H1 (cell line): ENCODE results near the gene TYRO3. TPM values are rescaled to one million over a fixed set of nuclear protein-coding genes. Genes with fewer than 3 reads are reported as not detected.

ENCODE experiments used
- CHD2 ChIP-seq: IDR thresholded peaks from 2 replicates; pipeline ENCODE4 v1.6.1; 2012; ENCODE audit warnings: low read length, improper control_type of control experiment
- CHD7 ChIP-seq: fragments of 300-600 bp; sonication (generic); IDR thresholded peaks from 2 replicates; pipeline ENCODE4 v1.7.1; 2012; ENCODE audit warnings: low read length, moderate library complexity, mild to moderate bottlenecking, inconsistent platforms; ENCODE audit not compliant: insufficient replicate concordance
- HDAC6 ChIP-seq: IDR thresholded peaks from one replicate; pipeline ENCODE4 v1.7.1; 2012; ENCODE audit warnings: low read depth, mild to moderate bottlenecking, inconsistent platforms, low read length, moderate library complexity
- ZNF274 ChIP-seq: IDR thresholded peaks from 2 replicates; pipeline ENCODE4 v1.7.0; 2012; ENCODE audit warnings: low read length, borderline replicate concordance; ENCODE audit errors: extremely low read depth
- polyA plus RNA-seq, 7 experiments: library from polyadenylated mRNA; depleted of rRNA in 3 of 7; stranded (reverse) in 5 of 7; unstranded in 2 of 7; fragments of >200 nt in 5 of 7; fragments of 200-250 nt in 2 of 7; gene quantifications; 1 replicate in 5 of 7; 2 replicates in 1 of 7; 4 replicates in 1 of 7; pipeline versions ENCODE4 v1.2.1 to v1.2.3, GENCODE V29; 2011 to 2013; ENCODE audit warnings: missing spikeins in 2 of 7, mixed read lengths in 2 of 7
- total RNA-seq: library from RNA; stranded (reverse); fragmentation: NEBNext Ultra II Directional; extraction: Animal tissue kit (Norgen Biotek cat#: 25700); gene quantifications from 2 replicates; pipeline ENCODE4 v1.2.1, GENCODE V29; 2021

Gene TYRO3
- total and polyA plus RNA-seq, 2 of the 8 experiments (the other 6 are each of a cell fraction or from before 2014, with no cell fraction given) = 82.7 to 98.8 TPM

DNA sequence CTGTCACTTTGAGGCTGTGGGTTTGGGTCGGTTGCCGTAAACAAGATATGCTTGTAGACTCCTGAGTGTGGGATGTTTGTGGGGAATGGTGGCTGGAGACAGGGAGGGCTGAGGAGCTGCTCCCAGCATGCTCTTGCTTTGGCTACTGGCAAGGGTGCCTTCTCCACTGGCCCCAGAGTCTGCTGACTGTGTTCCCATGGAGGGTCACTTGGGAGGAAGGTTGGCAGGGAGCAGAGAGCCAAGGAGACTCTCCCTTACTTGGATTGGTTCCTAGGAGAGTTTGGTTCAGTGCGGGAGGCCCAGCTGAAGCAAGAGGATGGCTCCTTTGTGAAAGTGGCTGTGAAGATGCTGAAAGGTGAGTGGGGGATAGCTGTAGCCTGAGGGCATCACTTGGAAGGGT lies 11.8 kb downstream of the TYRO3 start (continued):
- TF ChIP-seq CHD7 (no peak), CHD2 (no peak), HDAC6 (no peak), ZNF274 (no peak)
